ENCODE measurements around the gene MARVELD3.

GRCh38 chr16:71674229-71674628, 48.2 kb downstream of the MARVELD3 start:
- TF ChIP-seq CTCF (conservative IDR thresholded peaks at IDR 0.05; ENCODE audit: low read length) (no peak), EZH2phosphoT487 (IDR thresholded peaks at IDR 0.05; ENCODE audit: borderline replicate concordance) (no peak)

All from Loucy (cell line).